ENCODE measurements around the gene COX8A. TPM values are rescaled to one million over a fixed set of nuclear protein-coding genes. Genes with fewer than 3 reads are reported as not detected.

The COX8A gene
- total RNA-seq, 1 experiment from 2014 or later = 587 TPM

- no peak for TF ChIP-seq SMAD3 (CRISPR knock-in tag; IDR thresholded peaks at IDR 0.05; ENCODE audit: borderline replicate concordance)
- TF ChIP-seq TP53 (CRISPR knock-in tag; IDR thresholded peaks at IDR 0.05) = no peak
- TF ChIP-seq ZNF512 (CRISPR knock-in tag; IDR thresholded peaks at IDR 0.05; ENCODE audit: borderline replicate concordance) = no peak
- no peak for TF ChIP-seq ELF4 (CRISPR knock-in tag; IDR thresholded peaks at IDR 0.05; ENCODE audit: low read depth)
- no peak for TF ChIP-seq NFATC4 (CRISPR knock-in tag; IDR thresholded peaks at IDR 0.05)
- TF ChIP-seq ZNF232 (CRISPR knock-in tag; IDR thresholded peaks at IDR 0.05) = no peak
- TF ChIP-seq ESRRA (CRISPR knock-in tag; IDR thresholded peaks at IDR 0.05; ENCODE audit: borderline replicate concordance) = no peak
- no peak for TF ChIP-seq MXD4 (CRISPR knock-in tag; IDR thresholded peaks at IDR 0.05; ENCODE audit: borderline replicate concordance)
- TF ChIP-seq HMGXB4 (CRISPR knock-in tag; IDR thresholded peaks at IDR 0.05) = no peak
- no peak for TF ChIP-seq NR1H2 (CRISPR knock-in tag; IDR thresholded peaks at IDR 0.05)
- TF ChIP-seq, protein P1, sequence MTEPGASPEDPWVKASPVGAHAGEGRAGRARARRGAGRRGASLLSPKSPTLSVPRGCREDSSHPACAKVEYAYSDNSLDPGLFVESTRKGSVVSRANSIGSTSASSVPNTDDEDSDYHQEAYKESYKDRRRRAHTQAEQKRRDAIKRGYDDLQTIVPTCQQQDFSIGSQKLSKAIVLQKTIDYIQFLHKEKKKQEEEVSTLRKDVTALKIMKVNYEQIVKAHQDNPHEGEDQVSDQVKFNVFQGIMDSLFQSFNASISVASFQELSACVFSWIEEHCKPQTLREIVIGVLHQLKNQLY (CRISPR knock-in tag; IDR thresholded peaks at IDR 0.05) = no peak
- TF ChIP-seq ZNF317 (CRISPR knock-in tag; IDR thresholded peaks at IDR 0.05; ENCODE audit: borderline replicate concordance, low read depth) = no peak
- no peak for TF ChIP-seq RELA (CRISPR knock-in tag; IDR thresholded peaks at IDR 0.05; ENCODE audit: borderline replicate concordance)
- no peak for TF ChIP-seq ZBTB21 (CRISPR knock-in tag; IDR thresholded peaks at IDR 0.05; ENCODE audit: borderline replicate concordance)
- no peak for TF ChIP-seq HMGA2 (CRISPR knock-in tag; IDR thresholded peaks at IDR 0.05)
- TF ChIP-seq, protein P2, sequence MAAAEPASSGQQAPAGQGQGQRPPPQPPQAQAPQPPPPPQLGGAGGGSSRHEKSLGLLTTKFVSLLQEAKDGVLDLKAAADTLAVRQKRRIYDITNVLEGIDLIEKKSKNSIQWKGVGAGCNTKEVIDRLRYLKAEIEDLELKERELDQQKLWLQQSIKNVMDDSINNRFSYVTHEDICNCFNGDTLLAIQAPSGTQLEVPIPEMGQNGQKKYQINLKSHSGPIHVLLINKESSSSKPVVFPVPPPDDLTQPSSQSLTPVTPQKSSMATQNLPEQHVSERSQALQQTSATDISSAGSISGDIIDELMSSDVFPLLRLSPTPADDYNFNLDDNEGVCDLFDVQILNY (CRISPR knock-in tag; IDR thresholded peaks at IDR 0.05) = no peak
- no peak for TF ChIP-seq ZNF121 (CRISPR knock-in tag; IDR thresholded peaks at IDR 0.05)
- no peak for TF ChIP-seq MYBL2 (CRISPR knock-in tag; IDR thresholded peaks at IDR 0.05)
- TF ChIP-seq ZNF281 (CRISPR knock-in tag; IDR thresholded peaks at IDR 0.05) = no peak
- peaks cover 14% of the 10 kb centered on the region for H3K9me3 Mint-ChIP-seq
- peaks cover 93% of the 10 kb centered on the region for H3K27me3 Mint-ChIP-seq (ENCODE audit: low read depth)
- H3K4me1 Mint-ChIP-seq = peaks cover 15% of the 10 kb centered on the region
- CTCF ChIA-PET = no interaction called here
- peaks cover 8% of the 10 kb centered on the region for H3K36me3 Mint-ChIP-seq
- POLR2A ChIA-PET = no interaction called here
- no peak for DNase-seq (ENCODE audit: low spot score)
- H3K27ac Mint-ChIP-seq = no peak overlapping the region
- no peak for ATAC-seq
- H3K4me3 Mint-ChIP-seq = no peak overlapping the region
Observed at GRCh38 chr11:64011371-64011770, 37.0 kb downstream of the COX8A start.
